Retinal pigment epithelial cell (primary cell): ENCODE measurements around the gene FKRP.
A peak's percentile ranks its signal among the peaks of the same experiment; 100 is the strongest.

Source experiments
- DNase-seq: peaks from one replicate; pipeline ENCODE4 v3.0.0-alpha.2; 2010; ENCODE audit warnings: low read depth
- H3K4me3 ChIP-seq: 2 replicates; pipeline ENCODE4 v1.5.1; 2011; ENCODE audit warnings: mild to moderate bottlenecking, low read length, control low read depth, moderate library complexity
- CTCF ChIP-seq: conservative IDR thresholded peaks from 2 replicates; pipeline ENCODE4 v1.5.1; 2011; ENCODE audit warnings: low read depth, low read length, control low read depth, inconsistent platforms

The FKRP gene

DNA sequence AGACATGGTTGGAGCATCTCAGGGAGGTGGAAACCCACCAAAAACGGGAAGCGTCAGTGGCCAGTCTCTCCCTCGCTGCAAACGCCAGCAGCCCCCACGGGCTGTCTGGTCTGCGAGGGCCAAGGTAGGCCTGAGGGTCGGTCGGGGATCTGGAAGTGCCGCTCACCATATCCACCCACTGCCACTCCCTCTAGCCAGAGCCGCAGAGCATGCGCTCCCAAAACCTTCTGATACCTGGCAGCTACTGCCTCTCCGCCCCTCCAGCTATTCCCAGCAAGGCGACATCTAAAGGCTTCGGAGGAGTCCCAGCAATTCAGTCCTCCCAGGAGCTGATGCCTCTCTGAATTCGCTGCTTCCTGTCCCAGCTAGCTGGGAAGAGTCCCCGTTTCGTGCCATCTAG is 4.4 kb upstream of the FKRP start:
- TF ChIP-seq CTCF, result no peak
- no peak overlapping the region for H3K4me3 ChIP-seq
- no peak for DNase-seq

DNA sequence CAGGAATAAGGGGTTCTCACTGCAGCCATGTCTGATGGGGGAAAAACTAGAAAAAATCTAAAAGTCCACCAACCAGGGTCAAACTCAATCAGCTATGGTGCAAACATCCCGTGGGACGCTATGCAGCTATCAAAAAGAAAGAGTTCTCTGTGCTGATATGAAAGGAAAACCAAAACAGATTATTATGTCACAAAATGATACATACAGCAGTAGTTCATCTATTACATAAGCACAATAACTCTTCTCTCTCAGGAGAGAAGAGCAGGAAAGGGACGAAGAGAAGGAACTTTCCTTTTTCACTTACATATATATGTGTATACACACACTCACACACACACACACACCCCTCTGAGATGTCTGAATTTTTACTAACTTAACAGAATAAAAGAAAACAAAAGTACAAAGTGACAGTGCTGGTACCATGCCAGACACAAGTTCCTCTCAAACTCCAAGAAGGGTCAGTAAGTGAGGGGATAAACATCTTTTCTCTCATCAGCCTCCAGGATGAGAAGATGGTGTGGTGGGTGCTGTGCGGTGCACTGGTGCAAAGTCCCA is 2.9 kb upstream of the FKRP start:
- DNase-seq, result no peak
- TF ChIP-seq CTCF, result no peak
- no peak overlapping the region for H3K4me3 ChIP-seq

DNA sequence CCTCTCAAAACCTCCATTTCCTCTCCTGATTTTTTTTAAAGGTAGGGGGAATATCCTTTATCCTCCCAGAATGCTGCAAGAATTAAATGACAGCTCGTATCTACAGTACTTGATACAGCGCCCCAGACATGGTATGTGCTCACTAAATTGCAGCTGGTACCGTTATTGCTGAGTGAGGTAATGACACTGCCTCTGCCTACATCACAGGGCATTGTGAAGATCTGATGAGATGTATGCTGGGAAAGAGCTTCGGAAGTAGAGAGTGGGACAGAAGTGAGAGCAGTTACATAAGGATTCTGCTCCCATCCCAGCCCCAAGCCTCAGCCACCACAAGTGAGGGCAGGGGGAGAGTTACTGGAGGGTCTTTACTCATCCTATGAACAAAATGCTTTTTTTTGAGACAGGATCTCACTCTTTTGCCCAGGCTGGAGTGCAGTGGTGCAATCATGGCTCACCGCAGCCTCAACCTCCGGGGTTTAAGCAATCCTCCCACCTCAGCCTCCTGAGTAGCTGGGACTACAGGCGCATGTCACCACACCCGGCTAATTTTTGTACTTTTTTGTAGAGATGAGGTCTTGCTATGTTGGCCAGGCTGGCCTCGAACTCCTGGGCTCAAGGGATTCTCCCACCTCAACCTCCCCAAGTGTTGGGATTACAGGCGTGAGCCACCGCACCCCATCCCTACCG is 1.7 kb upstream of the FKRP start:
- H3K4me3 ChIP-seq, result peak overlapping the region; percentile 88
- DNase-seq, result no peak

GRCh38 chr19:46745030-46745429 is 827 bp upstream of the FKRP start:
- no peak for TF ChIP-seq CTCF
- peak overlapping the region; percentile 88 for H3K4me3 ChIP-seq
- DNase-seq, result no peak

More for the DNA sequence above, 1.7 kb upstream of the FKRP start:
- no peak for TF ChIP-seq CTCF

DNA sequence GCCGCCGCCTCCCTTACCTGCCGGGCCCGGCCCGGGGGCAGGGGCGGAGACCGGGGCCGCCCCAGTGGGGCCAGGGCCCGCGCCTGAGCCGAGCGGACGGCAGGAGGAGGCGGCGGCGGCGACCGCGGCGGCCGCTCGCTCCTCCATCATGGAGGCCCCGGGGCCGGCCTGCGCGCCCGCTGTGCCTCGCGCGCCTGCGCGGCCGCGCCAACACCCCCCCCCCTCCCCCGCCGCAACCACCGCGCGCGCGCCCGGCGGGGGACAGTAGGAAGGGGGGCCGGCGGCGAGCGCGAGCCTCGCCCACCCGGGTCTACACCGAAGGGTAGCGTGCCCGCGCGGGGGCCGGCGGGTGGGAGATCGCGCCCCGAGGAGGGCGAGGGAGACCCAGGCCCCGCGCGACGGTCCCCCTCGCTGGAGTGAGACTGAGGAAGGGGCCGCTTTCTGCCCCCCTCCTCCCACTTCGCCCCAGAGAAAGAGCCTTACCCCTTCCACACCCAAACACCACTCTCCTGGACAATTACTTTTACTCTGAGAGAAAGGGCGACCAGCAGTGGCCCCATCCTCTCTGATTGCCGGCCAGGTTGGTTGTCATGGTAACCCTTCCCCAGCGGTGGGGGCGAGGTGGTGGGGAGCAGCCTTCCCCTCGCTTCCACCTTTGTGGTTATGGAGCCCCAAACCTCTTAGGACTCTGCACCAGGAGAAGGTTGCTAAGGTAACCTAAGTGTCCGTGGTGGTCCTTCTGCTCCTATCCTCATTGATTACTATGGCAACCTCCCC is 612 bp downstream of the FKRP start, which contains the start of gene STRN4:
Gene STRN4 (minus strand): TSS at position 170 of the 777 bp plus-strand sequence. CDS start 20 bp downstream, at position 150.
- H3K4me3 ChIP-seq, result peak within 1 kb of the TSS; percentile 88
- DNase-seq, result no peak
- TF ChIP-seq CTCF, result no peak

GRCh38 chr19:46748325-46749109 is 2.7 kb downstream of the FKRP start:
- no peak for DNase-seq
- H3K4me3 ChIP-seq, result no peak overlapping the region
- TF ChIP-seq CTCF, result peak; percentile 89
